Astrocyte of the cerebellum (primary cell): ENCODE data around the gene SDK2.

Source experiments
- DNase-seq: peaks from one replicate; pipeline ENCODE4 v3.0.0-alpha.2; 2011; ENCODE audit warnings: low read depth
- H3K4me3 ChIP-seq: 2 replicates; pipeline ENCODE4 v1.5.1; 2011; ENCODE audit warnings: mild to moderate bottlenecking, low read depth, low read length, moderate library complexity
- CTCF ChIP-seq: IDR thresholded peaks from 2 replicates; pipeline ENCODE4 v1.5.1; 2012; ENCODE audit warnings: low read length, low read depth, moderate library complexity, mild to moderate bottlenecking; ENCODE audit errors: missing control alignments
- in situ Hi-C: cut with HindIII; loops from 2 replicates; pipeline ENCODE4 v1.10.0; 2017; ENCODE audit warnings: low sequenced_read_pairs

The SDK2 gene

GRCh38 chr17:73452009-73452408 lies 192.2 kb downstream of the SDK2 start:
- no peak overlapping the region for H3K4me3 ChIP-seq
- in situ Hi-C loops: loop anchor here (10.0 kb wide), 1 partner anchor 263 kb away; no protein-coding TSS in a partner anchor
- TF ChIP-seq CTCF: no peak
- DNase-seq: no peak

DNA sequence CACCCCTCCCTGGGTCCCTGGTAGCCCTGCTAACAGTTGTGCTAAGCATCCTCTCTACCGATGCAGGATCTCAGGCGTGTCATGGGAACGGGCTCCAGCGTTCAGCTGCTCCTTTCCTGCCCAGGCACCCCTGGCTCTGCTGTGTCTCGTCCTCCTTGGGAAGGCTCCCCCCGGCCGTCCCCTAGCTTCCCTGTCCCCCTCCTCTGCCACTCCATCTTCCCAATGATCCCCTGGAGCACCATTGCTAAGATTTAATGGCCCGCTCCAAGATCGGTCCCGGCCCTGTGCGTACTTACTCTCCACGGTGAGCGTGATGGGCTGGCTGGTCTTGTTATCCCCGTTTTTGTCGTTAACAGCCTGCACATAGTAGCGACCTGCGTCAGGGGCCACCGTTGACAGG lies 196.9 kb downstream of the SDK2 start:
- H3K4me3 ChIP-seq: no peak overlapping the region
- in situ Hi-C loops: no loop called here
- TF ChIP-seq CTCF: no peak
- DNase-seq: no peak

DNA sequence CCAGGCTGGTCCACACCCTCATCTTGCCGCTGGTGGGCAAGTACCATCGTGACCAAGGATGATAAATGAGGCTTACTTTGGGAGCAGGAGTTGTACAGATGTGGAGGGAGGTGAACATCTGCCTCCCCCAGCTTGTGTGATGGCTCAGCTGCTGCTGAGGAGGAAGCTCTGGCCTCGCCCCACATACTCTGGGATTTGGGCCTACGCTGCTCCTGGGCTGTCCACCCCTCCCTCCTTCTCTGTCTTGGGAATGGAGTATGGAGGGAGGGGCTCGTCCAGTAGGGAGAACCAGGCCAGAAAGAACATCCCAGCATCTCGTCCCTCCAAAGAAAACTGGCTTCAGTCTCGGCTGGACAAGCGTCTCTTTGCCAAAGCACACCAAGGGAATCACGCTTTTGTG lies 197.6 kb downstream of the SDK2 start:
- in situ Hi-C loops: no loop called here
- DNase-seq: no peak

DNA sequence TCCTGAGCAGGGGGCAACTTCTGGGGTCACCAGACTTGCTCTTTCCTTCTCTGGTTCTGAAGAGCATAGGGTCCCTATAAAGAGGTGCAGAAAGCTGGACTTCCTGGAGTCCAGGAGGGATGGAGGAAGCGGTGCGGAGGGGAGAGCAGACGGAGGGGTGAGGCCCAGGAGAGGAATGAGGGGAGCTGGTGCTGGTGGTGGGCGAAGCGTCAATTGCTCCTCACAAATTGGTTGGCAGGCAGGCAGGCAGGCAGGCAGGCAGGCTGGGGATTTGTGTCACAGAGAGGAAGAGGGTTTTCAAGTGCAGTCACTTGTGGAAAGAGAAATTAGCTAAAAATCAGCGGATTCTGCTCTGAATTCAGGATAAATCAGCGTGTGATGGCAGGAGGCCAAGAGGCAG lies 198.8 kb downstream of the SDK2 start:
- H3K4me3 ChIP-seq: no peak overlapping the region
- in situ Hi-C loops: no loop called here
- TF ChIP-seq CTCF: no peak
- no peak for DNase-seq

More for the DNA sequence above, 197.6 kb downstream of the SDK2 start:
- H3K4me3 ChIP-seq: no peak overlapping the region
- TF ChIP-seq CTCF: no peak

DNA sequence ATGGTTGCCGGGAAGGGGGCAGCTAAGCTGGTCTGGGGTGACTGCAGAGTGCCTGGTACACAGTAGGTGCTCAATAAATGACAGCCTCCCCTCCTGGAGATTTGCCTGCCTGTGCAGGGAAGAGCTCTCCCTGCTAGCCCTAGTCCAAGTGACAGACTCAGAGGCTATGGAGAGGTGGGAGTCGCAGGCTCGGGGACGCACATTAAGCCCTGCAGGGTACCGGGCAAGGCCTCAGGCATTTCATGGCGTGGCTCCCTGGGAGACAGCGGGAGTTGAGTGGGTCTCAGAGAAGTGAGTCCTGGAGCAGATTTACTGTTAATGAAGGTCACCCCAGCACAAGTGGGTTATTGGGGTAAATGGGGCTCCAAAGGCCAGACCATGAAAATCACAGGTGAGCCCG lies 200.2 kb downstream of the SDK2 start:
- DNase-seq: no peak
- H3K4me3 ChIP-seq: no peak overlapping the region
- in situ Hi-C loops: no loop called here
- TF ChIP-seq CTCF: no peak

- no peak overlapping the region for H3K4me3 ChIP-seq
- no peak for TF ChIP-seq CTCF
- no peak for DNase-seq
- in situ Hi-C loops: no loop called here
Measured at GRCh38 chr17:73439597-73439996, 204.6 kb downstream of the SDK2 start.

DNA sequence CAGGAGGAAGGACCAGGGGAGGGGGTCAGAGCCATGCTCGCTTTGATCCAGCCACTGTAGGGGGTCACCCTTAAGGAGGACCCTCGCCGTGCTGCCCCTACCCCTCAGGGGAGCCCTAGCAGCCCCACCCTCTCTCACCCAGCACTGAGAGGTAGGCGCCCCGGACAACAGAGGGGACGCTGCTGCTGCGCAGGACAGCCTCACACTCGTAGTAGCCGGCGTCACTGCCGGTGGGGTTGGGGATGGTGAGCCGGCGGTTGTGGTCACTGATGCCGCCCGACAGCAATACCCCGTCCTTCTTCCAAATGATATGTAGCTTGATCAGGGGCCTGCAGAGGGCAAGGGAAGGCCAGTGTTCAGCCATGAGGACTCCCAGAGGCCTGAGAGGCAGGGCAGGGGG lies 206.4 kb downstream of the SDK2 start:
- H3K4me3 ChIP-seq: no peak overlapping the region
- DNase-seq: no peak
- TF ChIP-seq CTCF: no peak
- in situ Hi-C loops: no loop called here
